HEK293 (cell line): ENCODE measurements around the gene PC.

ENCODE experiments used
- CTCF ChIP-seq: fragments of 450-650 bp; formaldehyde crosslinking; IDR thresholded peaks from 2 replicates; pipeline ENCODE4 v1.5.1; 2016; ENCODE audit warnings: missing biosample characterization, missing genetic modification characterization
- KLF7 ChIP-seq: fragments of 450-650 bp; formaldehyde crosslinking; IDR thresholded peaks from 2 replicates; pipeline ENCODE4 v1.5.1; 2016; ENCODE audit warnings: missing biosample characterization, missing genetic modification characterization, borderline replicate concordance
- SP2 ChIP-seq: fragments of 450-650 bp; formaldehyde crosslinking; IDR thresholded peaks from 2 replicates; pipeline ENCODE4 v1.5.1; 2016; ENCODE audit warnings: missing biosample characterization, missing genetic modification characterization
- ZFP69B ChIP-seq: fragments of 450-650 bp; formaldehyde crosslinking; IDR thresholded peaks from 2 replicates; pipeline ENCODE4 v1.5.1; 2016; ENCODE audit warnings: missing biosample characterization, missing genetic modification characterization
- ZNF274 ChIP-seq, 2 experiments: fragments of 200-500 bp in 1 of 2; fragments of 450-650 bp in 1 of 2; sonication (Bioruptor generic) in 1 of 2; formaldehyde crosslinking in 1 of 2; IDR thresholded peaks; 2 replicates each; pipeline versions ENCODE4 v1.5.1 to v1.6.1; 2014 to 2016; ENCODE audit warnings: borderline replicate concordance in 1 of 2, inconsistent platforms in 1 of 2, low read length in 1 of 2, missing biosample characterization in 1 of 2, missing genetic modification characterization in 1 of 2
- ZNF324 ChIP-seq: fragments of 450-650 bp; formaldehyde crosslinking; IDR thresholded peaks from 2 replicates; pipeline ENCODE4 v1.5.1; 2016; ENCODE audit warnings: missing biosample characterization, missing genetic modification characterization
- ZNF48 ChIP-seq: fragments of 450-650 bp; formaldehyde crosslinking; IDR thresholded peaks from 2 replicates; pipeline ENCODE4 v1.5.1; 2016; ENCODE audit warnings: missing biosample characterization, missing genetic modification characterization
- ZNF561 ChIP-seq: fragments of 450-650 bp; IDR thresholded peaks from 2 replicates; pipeline ENCODE4 v1.5.1; 2018; ENCODE audit warnings: missing biosample characterization, missing genetic modification characterization, borderline replicate concordance
- ZNF670 ChIP-seq: fragments of 450-650 bp; formaldehyde crosslinking; IDR thresholded peaks from 2 replicates; pipeline ENCODE4 v1.5.1; 2016; ENCODE audit warnings: missing biosample characterization, missing genetic modification characterization, low read depth
- ZNF777 ChIP-seq: fragments of 450-650 bp; formaldehyde crosslinking; IDR thresholded peaks from 2 replicates; pipeline ENCODE4 v1.5.1; 2017; ENCODE audit warnings: missing biosample characterization, missing genetic modification characterization, borderline replicate concordance
- TF ChIP-seq, protein P1 (sequence below): fragments of 450-650 bp; formaldehyde crosslinking; IDR thresholded peaks from 2 replicates; pipeline ENCODE4 v1.5.1; 2016; ENCODE audit warnings: missing biosample characterization, missing genetic modification characterization, low read depth

GRCh38 chr11:66850235-66850587, 108.0 kb downstream of the PC start:
- TF ChIP-seq ZNF777 (no peak), CTCF (no peak), KLF7 (no peak), SP2 (no peak), ZNF48 (tag by site-specific recombination) (no peak), ZNF324 (tag by site-specific recombination) (no peak), ZNF561 (no peak), ZNF274 (IDR thresholded peaks at IDR 0.05; ENCODE audit: low read length) (no peak), ZNF274 (tag by site-specific recombination; IDR thresholded peaks at IDR 0.05; ENCODE audit: borderline replicate concordance) (no peak), ZNF670 (tag by site-specific recombination) (no peak), ZFP69B (tag by site-specific recombination) (no peak)
- TF ChIP-seq, protein P1, sequence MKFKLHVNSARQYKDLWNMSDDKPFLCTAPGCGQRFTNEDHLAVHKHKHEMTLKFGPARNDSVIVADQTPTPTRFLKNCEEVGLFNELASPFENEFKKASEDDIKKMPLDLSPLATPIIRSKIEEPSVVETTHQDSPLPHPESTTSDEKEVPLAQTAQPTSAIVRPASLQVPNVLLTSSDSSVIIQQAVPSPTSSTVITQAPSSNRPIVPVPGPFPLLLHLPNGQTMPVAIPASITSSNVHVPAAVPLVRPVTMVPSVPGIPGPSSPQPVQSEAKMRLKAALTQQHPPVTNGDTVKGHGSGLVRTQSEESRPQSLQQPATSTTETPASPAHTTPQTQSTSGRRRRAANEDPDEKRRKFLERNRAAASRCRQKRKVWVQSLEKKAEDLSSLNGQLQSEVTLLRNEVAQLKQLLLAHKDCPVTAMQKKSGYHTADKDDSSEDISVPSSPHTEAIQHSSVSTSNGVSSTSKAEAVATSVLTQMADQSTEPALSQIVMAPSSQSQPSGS: no peak
